Umbilical cord (tissue), 2 donors: ENCODE results near the gene STIL. TPM values are rescaled to one million over a fixed set of nuclear protein-coding genes. Genes with fewer than 3 reads are reported as not detected.
"Not testable (repeated sequence)": the region's sequence is repeated elsewhere in the genome, so short reads cannot be mapped to it uniquely, and the experiment has no call there.

Experiments
- DNase-seq: peaks from one replicate; pipeline ENCODE4 v3.0.0-alpha.2; 2015; ENCODE audit warnings: low spot score
- total RNA-seq: library from RNA; depleted of rRNA; stranded (reverse); fragments of >200 nt; gene quantifications from one replicate; pipeline ENCODE4 v1.2.3, GENCODE V29; 2014; ENCODE audit warnings: low replicate concordance; ENCODE audit not compliant: insufficient read depth

Gene STIL
- total RNA-seq, 1 donor from 2014 or later = 3.6 TPM

- DNase-seq = no peak
Observed at GRCh38 chr1:47222476-47222875, 91.5 kb downstream of the STIL start.

GRCh38 chr1:47219590-47220220, 94.2 kb downstream of the STIL start:
- no peak for DNase-seq

- DNase-seq = no peak
Observed at GRCh38 chr1:47219001-47219400, 94.9 kb downstream of the STIL start.

GRCh38 chr1:47216278-47217059, 97.5 kb downstream of the STIL start:
- no peak for DNase-seq

- no peak for DNase-seq
Observed at GRCh38 chr1:47215713-47216112, 98.2 kb downstream of the STIL start.

GRCh38 chr1:47214549-47214948, 99.4 kb downstream of the STIL start:
- DNase-seq = no peak

GRCh38 chr1:47213230-47213963, 100.5 kb downstream of the STIL start:
- no peak for DNase-seq

GRCh38 chr1:47212636-47213229, 101.2 kb downstream of the STIL start:
- no peak for DNase-seq

- peak; percentile 74 for DNase-seq
Observed at GRCh38 chr1:47211796-47212269, 102.1 kb downstream of the STIL start.

- no peak for DNase-seq
Observed at GRCh38 chr1:47210666-47211065, 103.3 kb downstream of the STIL start.

GRCh38 chr1:47209725-47210325, 104.1 kb downstream of the STIL start:
- DNase-seq = no peak

GRCh38 chr1:47209091-47209490, 104.9 kb downstream of the STIL start:
- DNase-seq = no peak

- no peak for DNase-seq
Observed at GRCh38 chr1:47208374-47208850, 105.5 kb downstream of the STIL start.

GRCh38 chr1:47207803-47208373, 106.1 kb downstream of the STIL start:
- no peak for DNase-seq

- DNase-seq = no peak
Observed at GRCh38 chr1:47205918-47206317, 108.0 kb downstream of the STIL start.

- DNase-seq = not testable (repeated sequence)
Observed at GRCh38 chr1:47203504-47203903, 110.4 kb downstream of the STIL start.

GRCh38 chr1:47201179-47201578, 112.8 kb downstream of the STIL start:
- peak; percentile 20 for DNase-seq
